ENCODE data around the gene AHCYL2.

- TF ChIP-seq REST (IDR thresholded peaks at IDR 0.05; ENCODE audit: borderline replicate concordance) (no peak), CTCF (IDR thresholded peaks at IDR 0.05; ENCODE audit: poor library complexity, severe bottlenecking) (no peak), RAD21 (conservative IDR thresholded peaks at IDR 0.05) (no peak), TAF1 (IDR thresholded peaks at IDR 0.05; ENCODE audit: low read depth) (no peak), EP300 (conservative IDR thresholded peaks at IDR 0.05; ENCODE audit: poor library complexity, severe bottlenecking) (no peak), POLR2AphosphoS5 (IDR thresholded peaks at IDR 0.05) (no peak), EZH2 (IDR thresholded peaks at IDR 0.05; ENCODE audit: borderline replicate concordance, insufficient read depth, low read length, poor library complexity, severe bottlenecking) (no peak)
Measured at GRCh38 chr7:129208667-129209066, 16.2 kb upstream of the AHCYL2 start.

Measured in neural cell (in vitro differentiated cells).